CD14-positive monocyte (primary cell): Measurements from ENCODE around the gene PAX7. TPM values are rescaled to one million over a fixed set of nuclear protein-coding genes. Genes with fewer than 3 reads are reported as not detected.

Source experiments
- DNase-seq, 3 donors: peaks; one replicate each; pipeline ENCODE4 v3.0.0-alpha.2; 2011 to 2022
- H2AFZ ChIP-seq: 2 replicates; pipeline ENCODE4 v1.6.0; 2012; ENCODE audit warnings: mild to moderate bottlenecking, low read depth, low read length, inconsistent platforms; ENCODE audit not compliant: insufficient read depth, poor library complexity, severe bottlenecking
- H3K27ac ChIP-seq, 2 donors: 1 replicate in 1 of 2; 2 replicates in 1 of 2; pipeline ENCODE4 v1.5.1; 2012 to 2013; ENCODE audit warnings: low read length in 2 of 2, control low read depth in 1 of 2, inconsistent platforms in 1 of 2, low read depth in 1 of 2, mild to moderate bottlenecking in 1 of 2
- H3K27me3 ChIP-seq, 2 donors: one replicate each; pipeline versions ENCODE4 v1.6.0 to v1.6.1; 2011 to 2013; ENCODE audit warnings: low read length in 2 of 2; ENCODE audit not compliant: control insufficient read depth in 2 of 2, insufficient read depth in 2 of 2
- H3K36me3 ChIP-seq, 2 donors: replicated peaks in 1 of 2; 1 replicate in 1 of 2; 2 replicates in 1 of 2; pipeline versions ENCODE4 v1.5.1 to v1.6.1; 2012 to 2013; ENCODE audit warnings: low read length in 2 of 2, control low read depth in 1 of 2, inconsistent platforms in 1 of 2, mild to moderate bottlenecking in 1 of 2; ENCODE audit not compliant: insufficient read depth in 2 of 2, control insufficient read depth in 1 of 2
- H3K4me1 ChIP-seq, 2 donors: 1 replicate in 1 of 2; 2 replicates in 1 of 2; pipeline versions ENCODE4 v1.5.1 to v1.6.1; 2012 to 2013; ENCODE audit warnings: low read length in 2 of 2, control low read depth in 1 of 2, inconsistent platforms in 1 of 2, mild to moderate bottlenecking in 1 of 2, moderate library complexity in 1 of 2; ENCODE audit not compliant: insufficient read depth in 2 of 2, control insufficient read depth in 1 of 2
- H3K4me2 ChIP-seq: replicated peaks from 2 replicates; pipeline ENCODE3; 2012; ENCODE audit warnings: low read length, moderate library complexity, mild to moderate bottlenecking; ENCODE audit not compliant: poor library complexity, severe bottlenecking; ENCODE audit errors: extremely low read depth
- H3K4me3 ChIP-seq, 3 experiments: fragments of 200-600 bp in 1 of 3; sonication (generic) in 1 of 3; replicated peaks in 1 of 3; 1 replicate in 2 of 3; 2 replicates in 1 of 3; pipeline ENCODE4 v1.5.1; 2011 to 2013; ENCODE audit warnings: low read length in 3 of 3, mild to moderate bottlenecking in 3 of 3, control low read depth in 2 of 3, low read depth in 2 of 3, inconsistent platforms in 1 of 3, moderate library complexity in 1 of 3
- H3K79me2 ChIP-seq: 2 replicates; pipeline ENCODE4 v1.6.0; 2012; ENCODE audit warnings: mild to moderate bottlenecking, control low read depth, inconsistent platforms, low read length, moderate library complexity; ENCODE audit not compliant: insufficient read depth
- H3K9ac ChIP-seq: 2 replicates; pipeline ENCODE4 v1.6.0; 2017; ENCODE audit warnings: low read length, mild to moderate bottlenecking; ENCODE audit not compliant: insufficient read depth, poor library complexity, severe bottlenecking
- H3K9me3 ChIP-seq, 2 donors: replicated peaks in 1 of 2; 1 replicate in 1 of 2; 2 replicates in 1 of 2; pipeline versions ENCODE4 v1.5.1 to v1.6.1; 2012 to 2013; ENCODE audit warnings: low read length in 2 of 2, control low read depth in 1 of 2; ENCODE audit not compliant: control insufficient read depth in 1 of 2, insufficient read depth in 1 of 2
- H4K20me1 ChIP-seq: 2 replicates; pipeline ENCODE4 v1.6.0; 2012; ENCODE audit warnings: mild to moderate bottlenecking, low read length, control low read depth, moderate library complexity; ENCODE audit not compliant: insufficient read depth
- H3K27ac Mint-ChIP-seq, 7 donors: one replicate each; pipeline ENCODE4 v1.8.0; 2020; ENCODE audit warnings: mild to moderate bottlenecking in 7 of 7, mixed read lengths in 7 of 7, moderate library complexity in 6 of 7, inconsistent platforms in 2 of 7
- H3K27me3 Mint-ChIP-seq, 3 donors: one replicate each; pipeline ENCODE4 v1.8.0; 2021 to 2022; ENCODE audit warnings: low read depth in 3 of 3, mild to moderate bottlenecking in 3 of 3, mixed read lengths in 3 of 3, moderate library complexity in 3 of 3, inconsistent platforms in 1 of 3
- H3K36me3 Mint-ChIP-seq, 2 donors: one replicate each; pipeline ENCODE4 v1.8.0; 2020; ENCODE audit warnings: mixed read lengths in 2 of 2, inconsistent platforms in 1 of 2, mild to moderate bottlenecking in 1 of 2
- H3K4me1 Mint-ChIP-seq: one replicate; pipeline ENCODE4 v1.8.0; 2020; ENCODE audit warnings: mild to moderate bottlenecking, mixed read lengths
- H3K4me3 Mint-ChIP-seq, 2 donors: one replicate each; pipeline ENCODE4 v1.8.0; 2020; ENCODE audit warnings: mild to moderate bottlenecking in 2 of 2, mixed read lengths in 2 of 2, moderate library complexity in 1 of 2
- H3K9me3 Mint-ChIP-seq, 7 donors: one replicate each; pipeline ENCODE4 v1.8.0; 2020 to 2022; ENCODE audit warnings: mixed read lengths in 7 of 7, mild to moderate bottlenecking in 6 of 7, moderate library complexity in 6 of 7, inconsistent platforms in 2 of 7
- WGBS: methylation state at CpG from one replicate; pipeline ENCODE4 v1.1.5; 2013; ENCODE audit warnings: missing lambda C conversion rate; ENCODE audit not compliant: insufficient coverage; 5-methylcytosine and 5-hydroxymethylcytosine counted together
- intact Hi-C, 2 donors: fragments of 100-400 bp; cut with micrococcal nuclease; formaldehyde crosslinking; loops; one replicate each; pipeline versions ENCODE4 v1.15.0 to v1.15.1; 2023
- polyA plus RNA-seq, 3 donors: library from polyadenylated mRNA; depleted of rRNA in 1 of 3; unstranded in 2 of 3; stranded (reverse) in 1 of 3; fragments of 300-500 nt in 2 of 3; fragments of >200 nt in 1 of 3; fragmentation: Illumina TruSeq in 2 of 3; gene quantifications; 1 replicate in 2 of 3; 2 replicates in 1 of 3; pipeline ENCODE4 v1.2.3, GENCODE V29; 2012 to 2021
- TF ChIP-seq, protein P1 (sequence below): fragments of 200-600 bp; IDR thresholded peaks from one replicate; pipeline ENCODE4 v1.8.0; 2022; ENCODE audit warnings: antibody characterized with exemption, mild to moderate bottlenecking

PAX7 gene
- polyA plus RNA-seq, 3 donors = not detected

GRCh38 chr1:18657506-18658201 lies 27.0 kb downstream of the PAX7 start:
- TF ChIP-seq, protein P1, sequence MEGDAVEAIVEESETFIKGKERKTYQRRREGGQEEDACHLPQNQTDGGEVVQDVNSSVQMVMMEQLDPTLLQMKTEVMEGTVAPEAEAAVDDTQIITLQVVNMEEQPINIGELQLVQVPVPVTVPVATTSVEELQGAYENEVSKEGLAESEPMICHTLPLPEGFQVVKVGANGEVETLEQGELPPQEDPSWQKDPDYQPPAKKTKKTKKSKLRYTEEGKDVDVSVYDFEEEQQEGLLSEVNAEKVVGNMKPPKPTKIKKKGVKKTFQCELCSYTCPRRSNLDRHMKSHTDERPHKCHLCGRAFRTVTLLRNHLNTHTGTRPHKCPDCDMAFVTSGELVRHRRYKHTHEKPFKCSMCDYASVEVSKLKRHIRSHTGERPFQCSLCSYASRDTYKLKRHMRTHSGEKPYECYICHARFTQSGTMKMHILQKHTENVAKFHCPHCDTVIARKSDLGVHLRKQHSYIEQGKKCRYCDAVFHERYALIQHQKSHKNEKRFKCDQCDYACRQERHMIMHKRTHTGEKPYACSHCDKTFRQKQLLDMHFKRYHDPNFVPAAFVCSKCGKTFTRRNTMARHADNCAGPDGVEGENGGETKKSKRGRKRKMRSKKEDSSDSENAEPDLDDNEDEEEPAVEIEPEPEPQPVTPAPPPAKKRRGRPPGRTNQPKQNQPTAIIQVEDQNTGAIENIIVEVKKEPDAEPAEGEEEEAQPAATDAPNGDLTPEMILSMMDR = no peak
- Histone ChIP-seq H3K79me2 (no peaks in the 10 kb centered on the region), H3K9me3 (peaks cover 0 to 5% of the 10 kb centered on the region in 2 donors), H4K20me1 (no peaks in the 10 kb centered on the region), H3K9ac (no peak overlapping the region), H3K27me3 (peaks cover 21 to 57% of the 10 kb centered on the region in 2 donors), H3K36me3 (no peaks in the 10 kb centered on the region), H3K4me1 (no peaks in the 10 kb centered on the region), H3K4me3 (no peak overlapping the region), H3K4me2 (no peak overlapping the region), H2AFZ (no peak overlapping the region), H3K27ac (no peak overlapping the region)
- Mint-ChIP-seq H3K9me3 (peaks cover 0 to 3% (median 0%) of the 10 kb centered on the region in 7 donors), H3K4me1 (peaks cover 3% of the 10 kb centered on the region), H3K27ac (no peak overlapping the region), H3K4me3 (no peak overlapping the region), H3K27me3 (peaks cover 50 to 72% (median 66%) of the 10 kb centered on the region in 3 donors), H3K36me3 (no peaks in the 10 kb centered on the region)
- no peak for DNase-seq
- intact Hi-C loops = no loop called here
- WGBS = 49% methylated on average over 4 of the region's 17 CpGs

DNA sequence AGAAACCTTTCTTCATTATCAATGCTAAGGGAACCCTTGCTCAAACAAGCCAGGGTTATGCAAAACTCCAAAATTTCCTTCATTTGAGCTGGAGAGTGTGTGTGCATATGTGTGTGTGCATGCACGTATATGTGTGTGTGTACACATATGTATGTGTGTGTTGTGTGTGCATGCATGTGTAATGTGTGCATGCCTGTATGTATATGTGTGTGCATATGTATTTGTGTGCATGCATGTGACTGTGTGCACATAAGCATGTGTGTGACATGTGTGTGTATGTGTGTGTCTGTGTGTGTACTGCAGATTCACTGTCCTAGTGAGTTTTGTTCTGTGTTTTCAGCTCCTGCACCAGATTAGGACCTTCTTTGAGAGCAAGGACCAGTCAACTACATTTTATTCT lies 28.2 kb downstream of the PAX7 start:
- Histone ChIP-seq H3K4me2 (no peak overlapping the region), H3K9ac (no peak overlapping the region), H3K27ac (no peak overlapping the region), H4K20me1 (no peaks in the 10 kb centered on the region), H3K4me3 (no peak overlapping the region), H3K27me3 (peaks cover 9 to 45% of the 10 kb centered on the region in 2 donors), H3K36me3 (no peaks in the 10 kb centered on the region), H3K4me1 (no peaks in the 10 kb centered on the region), H3K9me3 (peaks cover 0 to 5% of the 10 kb centered on the region in 2 donors), H3K79me2 (no peaks in the 10 kb centered on the region), H2AFZ (no peak overlapping the region)
- Mint-ChIP-seq H3K9me3 (peaks cover 0 to 3% (median 0%) of the 10 kb centered on the region in 7 donors), H3K27me3 (peaks cover 39 to 64% (median 58%) of the 10 kb centered on the region in 3 donors), H3K4me1 (no peaks in the 10 kb centered on the region), H3K27ac (no peak overlapping the region), H3K36me3 (no peaks in the 10 kb centered on the region), H3K4me3 (no peak overlapping the region)
- no peak for DNase-seq
- intact Hi-C loops = no loop called here
- TF ChIP-seq, protein P1 = no peak
- 100% methylated on average over 1 of the region's 1 CpG for WGBS
